ENCODE data around the gene TRIP11. TPM values are rescaled to one million over a fixed set of nuclear protein-coding genes. Genes with fewer than 3 reads are reported as not detected.

TRIP11 gene
- total and polyA plus RNA-seq, 2 experiments from 2014 or later = 24.9 to 52.2 TPM

- TF ChIP-seq ETS1 (IDR thresholded peaks at IDR 0.05) (no peak), ZNF331 (CRISPR knock-in tag; IDR thresholded peaks at IDR 0.05; ENCODE audit: low read depth) (no peak), EZH2phosphoT487 (IDR thresholded peaks at IDR 0.05; ENCODE audit: unreplicated experiment) (no peak), ZNF462 (CRISPR knock-in tag; IDR thresholded peaks at IDR 0.05) (no peak)
Observed at GRCh38 chr14:92012121-92012748, 27.6 kb downstream of the TRIP11 start (continued).

- Histone ChIP-seq H3K36me3 (ENCODE audit: insufficient read depth) (peaks cover 23% of the 10 kb centered on the region; the same call in 1 of the 2 replicates), H3K27me3 (ENCODE audit: insufficient read depth) (no peaks in the 10 kb centered on the region), H2AFZ (no peak overlapping the region), H3K4me1 (ENCODE audit: insufficient read depth) (no peaks in the 10 kb centered on the region), H3K4me3 (no peak overlapping the region), H3K79me2 (replicated peaks; ENCODE audit: insufficient read depth) (no peaks in the 10 kb centered on the region), H3K4me2 (no peak overlapping the region), H4K20me1 (replicated peaks; ENCODE audit: insufficient read depth) (0 out of 2 replicates have a peak, but pooled peaks cover 2% of the 10 kb centered on the region), H3K27ac (ENCODE audit: low read depth) (no peak overlapping the region), H3F3A (replicated peaks; ENCODE audit: low read depth) (no peaks in the 10 kb centered on the region), H3K9me2 (ENCODE audit: insufficient read depth) (no peaks in the 10 kb centered on the region)
- Mint-ChIP-seq H3K4me1 (no peaks in the 10 kb centered on the region), H3K9me3 (no peaks in the 10 kb centered on the region), H3K36me3 (ENCODE audit: low read depth) (peaks cover 18% of the 10 kb centered on the region), H3K4me3 (no peak overlapping the region), H3K27ac (no peak overlapping the region), H3K27me3 (ENCODE audit: insufficient read depth, low read depth, poor library complexity) (no peaks in the 10 kb centered on the region)
- ATAC-seq (no peak), DNase-seq (ENCODE audit: low spot score) (no peak)
- TF ChIP-seq REST (IDR thresholded peaks at IDR 0.05; ENCODE audit: unreplicated experiment) (no peak), POLR2AphosphoS5 (IDR thresholded peaks at IDR 0.05; ENCODE audit: low read depth) (no peak), NANOG (IDR thresholded peaks at IDR 0.05; ENCODE audit: borderline replicate concordance) (no peak), CTCF (conservative IDR thresholded peaks at IDR 0.05; ENCODE audit: low read depth in 2 of 2) (no peak), CREB1 (CRISPR knock-in tag; IDR thresholded peaks at IDR 0.05; ENCODE audit: low read depth) (no peak), EZH2phosphoT487 (IDR thresholded peaks at IDR 0.05; ENCODE audit: unreplicated experiment) (no peak), EZH2 (IDR thresholded peaks at IDR 0.05; ENCODE audit: low read depth, unreplicated experiment) (no peak), ETS1 (IDR thresholded peaks at IDR 0.05) (no peak)
Observed at GRCh38 chr14:92010644-92011043, 29.2 kb downstream of the TRIP11 start.

All from GM23338 (cell line).